Dendritic cell treated with granulocyte-macrophage colony-stimulating factor and Interleukin-4, amounts not matched to agents 40 ng/mL and 50 ng/mL, for 4 days (primary cell): ENCODE measurements around the gene HOXD8.

ENCODE experiments used
- H3K27ac Mint-ChIP-seq: one replicate; pipeline ENCODE4 v1.8.0; 2022; ENCODE audit warnings: mild to moderate bottlenecking, mixed read lengths
- H3K27me3 Mint-ChIP-seq: one replicate; pipeline ENCODE4 v1.8.0; 2022; ENCODE audit warnings: mild to moderate bottlenecking, mixed read lengths
- H3K36me3 Mint-ChIP-seq: one replicate; pipeline ENCODE4 v1.8.0; 2022; ENCODE audit warnings: low read depth, mixed read lengths
- H3K4me1 Mint-ChIP-seq: one replicate; pipeline ENCODE4 v1.8.0; 2022; ENCODE audit warnings: low read depth, mixed read lengths
- H3K4me3 Mint-ChIP-seq: one replicate; pipeline ENCODE4 v1.8.0; 2022; ENCODE audit warnings: mild to moderate bottlenecking, moderate library complexity, mixed read lengths
- H3K9me3 Mint-ChIP-seq: one replicate; pipeline ENCODE4 v1.8.0; 2022; ENCODE audit warnings: mixed read lengths
- intact Hi-C: fragments of 100-400 bp; cut with micrococcal nuclease; formaldehyde crosslinking; loops from one replicate; pipeline ENCODE4 v1.15.0; 2022

HOXD8 gene

GRCh38 chr2:176161825-176162626 is 32.5 kb downstream of the HOXD8 start:
- Mint-ChIP-seq H3K27ac (no peak overlapping the region), H3K9me3 (no peaks in the 10 kb centered on the region), H3K4me3 (no peak overlapping the region), H3K4me1 (peaks cover 5% of the 10 kb centered on the region), H3K27me3 (peaks cover 96% of the 10 kb centered on the region), H3K36me3 (no peaks in the 10 kb centered on the region)
- intact Hi-C loops, result no loop called here

- Mint-ChIP-seq H3K9me3 (no peaks in the 10 kb centered on the region), H3K36me3 (no peaks in the 10 kb centered on the region), H3K4me1 (no peaks in the 10 kb centered on the region), H3K27ac (no peak overlapping the region), H3K27me3 (peaks cover 99% of the 10 kb centered on the region), H3K4me3 (no peak overlapping the region)
- intact Hi-C loops, result no loop called here
Measured at GRCh38 chr2:176162911-176163671, 33.6 kb downstream of the HOXD8 start.

DNA sequence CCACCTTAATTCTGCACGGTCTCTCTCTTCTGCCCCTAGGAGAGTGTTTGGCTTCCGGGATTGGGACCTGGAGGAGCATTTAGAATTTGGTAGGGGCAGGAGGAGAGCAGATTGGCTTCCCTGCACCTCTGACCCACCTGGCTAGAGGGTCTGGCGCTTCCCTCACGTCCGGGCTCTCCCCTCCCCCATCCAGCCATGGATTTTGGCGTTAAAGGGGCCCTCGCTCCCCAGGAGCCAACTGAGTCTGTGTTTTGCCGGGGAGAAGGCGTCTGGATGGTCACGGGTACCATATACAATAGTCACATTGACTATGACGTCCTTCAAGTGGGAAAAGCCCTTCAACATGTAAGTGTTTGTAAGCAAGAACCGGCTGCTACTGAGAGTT is 34.2 kb downstream of the HOXD8 start:
- Mint-ChIP-seq H3K27ac (no peak overlapping the region), H3K4me1 (no peaks in the 10 kb centered on the region), H3K9me3 (no peaks in the 10 kb centered on the region), H3K4me3 (no peak overlapping the region), H3K27me3 (peaks cover 97% of the 10 kb centered on the region), H3K36me3 (no peaks in the 10 kb centered on the region)
- intact Hi-C loops, result no loop called here

- peaks cover 96% of the 10 kb centered on the region for H3K27me3 Mint-ChIP-seq
- H3K9me3 Mint-ChIP-seq, result no peaks in the 10 kb centered on the region
- H3K27ac Mint-ChIP-seq, result no peak overlapping the region
- no peak overlapping the region for H3K4me3 Mint-ChIP-seq
- H3K4me1 Mint-ChIP-seq, result no peaks in the 10 kb centered on the region
- intact Hi-C loops, result no loop called here
- no peaks in the 10 kb centered on the region for H3K36me3 Mint-ChIP-seq
Measured at GRCh38 chr2:176164201-176164600, 34.7 kb downstream of the HOXD8 start.

DNA sequence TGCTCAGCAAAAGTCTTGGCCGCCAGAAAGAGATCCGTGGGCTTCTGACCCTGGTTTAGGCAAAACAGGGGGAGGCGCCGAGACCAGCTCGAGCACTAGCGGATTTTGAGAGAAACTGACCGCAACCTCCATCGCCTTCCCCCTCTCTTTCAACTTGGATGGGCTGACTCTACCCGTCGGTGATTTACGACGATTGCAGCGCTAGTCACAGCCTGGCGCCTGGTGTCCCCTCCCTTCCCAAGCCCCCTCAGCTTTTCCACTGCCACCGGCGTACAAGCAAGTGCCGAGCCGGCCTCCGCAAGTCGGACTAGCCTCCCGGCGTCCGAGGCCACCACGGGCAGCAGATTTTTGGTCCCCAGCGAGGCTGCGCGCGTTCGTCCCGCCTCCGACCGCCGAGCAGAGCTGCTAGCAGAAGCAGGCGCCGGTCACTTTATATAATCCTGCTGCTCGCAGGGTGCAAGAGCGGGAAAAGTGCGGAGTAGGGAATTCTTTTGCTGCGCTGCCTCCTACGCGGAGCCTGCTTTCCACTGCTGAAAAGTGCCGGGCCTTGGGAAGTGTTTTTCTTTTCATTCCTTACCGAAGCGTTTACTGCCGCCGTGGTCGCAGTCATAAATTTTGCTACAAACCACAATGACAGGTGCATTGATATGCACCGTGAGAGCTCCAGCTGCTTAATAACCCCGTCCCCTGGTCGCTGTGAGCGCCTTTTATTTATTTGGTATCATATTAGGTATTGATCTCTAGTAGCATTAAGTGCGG is 35.3 kb downstream of the HOXD8 start:
- Mint-ChIP-seq H3K9me3 (no peaks in the 10 kb centered on the region), H3K27ac (no peak overlapping the region), H3K36me3 (no peaks in the 10 kb centered on the region), H3K4me1 (no peaks in the 10 kb centered on the region), H3K27me3 (peaks cover 96% of the 10 kb centered on the region), H3K4me3 (no peak overlapping the region)
- intact Hi-C loops, result no loop called here

DNA sequence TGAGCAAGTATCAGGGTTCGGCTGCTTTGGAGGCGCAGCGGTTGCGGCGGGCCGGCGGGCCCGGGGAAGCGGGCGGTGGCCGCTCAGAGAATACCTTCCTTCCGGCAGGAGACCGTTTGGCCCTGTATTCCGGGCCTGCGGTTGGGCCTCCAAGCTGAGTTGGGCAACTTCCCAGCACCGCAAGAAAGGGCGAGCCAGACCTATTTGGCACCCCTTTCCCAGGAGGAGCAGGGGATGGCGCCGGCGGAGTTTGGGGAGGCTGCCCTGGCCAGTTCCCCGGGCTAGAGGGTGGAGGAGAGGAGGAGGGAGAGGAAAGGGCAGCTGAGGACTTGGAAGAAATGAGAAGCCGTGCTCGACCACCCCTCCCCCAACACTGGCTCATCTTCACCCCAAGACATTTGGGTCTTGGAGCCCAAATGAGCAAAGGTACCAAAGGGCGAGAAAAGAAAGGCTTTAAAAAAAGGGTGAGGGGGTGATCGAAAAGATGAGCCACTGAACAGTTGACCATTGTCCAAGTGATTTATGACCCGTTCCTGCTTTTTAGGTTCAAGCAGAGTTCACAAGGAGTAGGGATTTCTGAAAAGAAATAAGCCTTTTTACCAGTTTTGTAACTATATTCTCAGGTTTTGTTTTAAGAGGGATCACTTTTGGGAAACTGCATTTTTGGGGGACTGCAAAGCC is 36.0 kb downstream of the HOXD8 start:
- Mint-ChIP-seq H3K4me1 (no peaks in the 10 kb centered on the region), H3K27me3 (peaks cover 94% of the 10 kb centered on the region), H3K4me3 (no peak overlapping the region), H3K27ac (no peak overlapping the region), H3K9me3 (no peaks in the 10 kb centered on the region), H3K36me3 (no peaks in the 10 kb centered on the region)
- intact Hi-C loops, result no loop called here

GRCh38 chr2:176166272-176166671 is 36.8 kb downstream of the HOXD8 start:
- Mint-ChIP-seq H3K27me3 (peaks cover 94% of the 10 kb centered on the region), H3K36me3 (no peaks in the 10 kb centered on the region), H3K9me3 (no peaks in the 10 kb centered on the region), H3K4me3 (no peak overlapping the region), H3K4me1 (no peaks in the 10 kb centered on the region), H3K27ac (no peak overlapping the region)
- intact Hi-C loops, result no loop called here

GRCh38 chr2:176167398-176167797 is 37.9 kb downstream of the HOXD8 start:
- Mint-ChIP-seq H3K27ac (no peak overlapping the region), H3K36me3 (no peaks in the 10 kb centered on the region), H3K27me3 (peaks cover 94% of the 10 kb centered on the region), H3K4me1 (no peaks in the 10 kb centered on the region), H3K4me3 (no peak overlapping the region), H3K9me3 (no peaks in the 10 kb centered on the region)
- intact Hi-C loops, result no loop called here

- Mint-ChIP-seq H3K27ac (no peak overlapping the region), H3K4me1 (no peaks in the 10 kb centered on the region), H3K27me3 (peaks cover 93% of the 10 kb centered on the region), H3K4me3 (no peak overlapping the region), H3K9me3 (no peaks in the 10 kb centered on the region), H3K36me3 (no peaks in the 10 kb centered on the region)
- intact Hi-C loops, result no loop called here
Measured at GRCh38 chr2:176169181-176169580, 39.7 kb downstream of the HOXD8 start.

DNA sequence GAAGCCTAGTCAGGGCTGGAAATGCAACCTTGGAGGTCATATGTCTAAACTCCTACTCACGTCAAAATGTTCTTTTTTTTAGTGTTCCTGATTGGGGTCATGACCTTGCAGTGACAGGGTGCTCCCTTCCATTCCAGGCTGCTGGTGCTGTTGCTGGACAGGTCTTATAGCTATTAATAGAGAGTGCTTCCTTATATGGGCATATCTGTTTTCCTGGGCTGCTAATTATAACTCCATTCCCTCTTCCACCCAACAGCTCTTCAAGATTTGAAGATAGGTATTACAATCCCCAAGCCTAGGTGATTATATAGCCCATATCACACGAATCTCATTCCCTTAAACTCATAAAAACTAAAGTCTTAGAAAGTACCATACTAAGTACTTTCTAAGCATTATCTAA is 40.2 kb downstream of the HOXD8 start:
- H3K36me3 Mint-ChIP-seq, result no peaks in the 10 kb centered on the region
- H3K27ac Mint-ChIP-seq, result no peak overlapping the region
- no peaks in the 10 kb centered on the region for H3K9me3 Mint-ChIP-seq
- H3K4me1 Mint-ChIP-seq, result peaks cover under 1% of the 10 kb centered on the region
- H3K4me3 Mint-ChIP-seq, result no peak overlapping the region
- peaks cover 93% of the 10 kb centered on the region for H3K27me3 Mint-ChIP-seq
- intact Hi-C loops, result no loop called here

DNA sequence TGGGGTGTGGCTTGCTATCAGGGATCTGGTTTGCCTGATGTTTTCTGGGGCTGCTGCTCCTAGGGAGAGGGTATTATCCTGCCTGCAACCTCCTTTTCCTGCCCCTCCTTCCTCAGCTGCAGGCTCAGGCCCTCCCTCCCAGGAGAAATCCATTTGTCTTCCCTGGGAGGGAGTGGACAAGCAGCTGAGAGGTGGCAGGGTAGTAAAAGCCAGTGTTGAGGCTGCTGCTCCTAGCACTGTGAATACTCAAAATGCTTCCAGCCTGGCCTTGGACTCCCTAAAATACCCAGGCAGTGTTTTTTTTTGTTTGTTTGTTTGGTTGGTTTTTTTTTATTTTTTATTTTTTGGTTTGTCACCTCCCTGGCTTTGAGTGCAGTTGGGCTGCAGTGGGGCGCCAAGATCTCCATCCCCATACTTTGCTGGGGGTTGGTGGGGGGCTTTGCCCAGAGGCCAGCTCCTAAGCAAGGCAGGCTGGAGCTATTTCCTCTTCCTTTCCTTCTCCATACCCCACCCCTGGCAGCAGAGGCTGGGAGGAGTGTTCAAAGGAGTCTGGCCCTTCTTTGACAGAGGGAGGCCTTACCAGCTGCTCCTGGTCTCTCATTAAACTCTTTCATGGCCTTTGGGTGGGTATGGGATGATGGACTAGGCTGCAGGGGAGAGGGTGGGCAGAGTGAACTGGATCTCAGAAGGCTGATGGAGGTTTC is 41.2 kb downstream of the HOXD8 start:
- no peaks in the 10 kb centered on the region for H3K9me3 Mint-ChIP-seq
- intact Hi-C loops, result no loop called here

GRCh38 chr2:176171351-176172006 is 42.0 kb downstream of the HOXD8 start:
- H3K27me3 Mint-ChIP-seq, result peaks cover 94% of the 10 kb centered on the region

More for the DNA sequence above, 41.2 kb downstream of the HOXD8 start:
- Mint-ChIP-seq H3K4me3 (no peak overlapping the region), H3K4me1 (peaks cover 5% of the 10 kb centered on the region), H3K27me3 (peaks cover 93% of the 10 kb centered on the region), H3K27ac (no peak overlapping the region), H3K36me3 (no peaks in the 10 kb centered on the region)

More at GRCh38 chr2:176171351-176172006, 42.0 kb downstream of the HOXD8 start:
- Mint-ChIP-seq H3K27ac (no peak overlapping the region), H3K9me3 (no peaks in the 10 kb centered on the region), H3K4me1 (peaks cover 5% of the 10 kb centered on the region), H3K4me3 (no peak overlapping the region), H3K36me3 (no peaks in the 10 kb centered on the region)
- intact Hi-C loops, result no loop called here
